T-helper 9 cell (primary cell): ENCODE data around the gene FOS.
"Not testable (repeated sequence)": the region's sequence is repeated elsewhere in the genome, so short reads cannot be mapped to it uniquely, and the experiment has no call there.

Source experiments
- DNase-seq: peaks from one replicate; pipeline ENCODE4 v3.0.0-alpha.2; 2020
- total RNA-seq, 2 donors: gene quantifications; one replicate each; lab custom pipeline; 2026; lab: John Stamatoyannopoulos, UW

FOS gene
- total RNA-seq: 56.2 to 6,717 reads per million in 2 donors

- peak; percentile 88 for DNase-seq
Measured at GRCh38 chr14:75278422-75279152, at the start of gene FOS. FOS (plus strand) TSS chr14:75278828; CDS start chr14:75278983, 155 bp downstream.

GRCh38 chr14:75229661-75230139 lies 48.9 kb upstream of the FOS start:
- no peak for DNase-seq

- peak; percentile 49 for DNase-seq
Measured at GRCh38 chr14:75230140-75230792, 48.4 kb upstream of the FOS start.

GRCh38 chr14:75231320-75231719 lies 47.3 kb upstream of the FOS start:
- DNase-seq: no peak

GRCh38 chr14:75232191-75232590 lies 46.4 kb upstream of the FOS start:
- no peak for DNase-seq

GRCh38 chr14:75232597-75232996 lies 46.0 kb upstream of the FOS start:
- DNase-seq: peak; percentile 32

- no peak for DNase-seq
Measured at GRCh38 chr14:75234173-75235115, 44.2 kb upstream of the FOS start.

- DNase-seq: not testable (repeated sequence)
Measured at GRCh38 chr14:75235198-75235597, 43.4 kb upstream of the FOS start.

- DNase-seq: no peak
Measured at GRCh38 chr14:75236467-75236866, 42.2 kb upstream of the FOS start.

GRCh38 chr14:75236901-75237419 lies 41.7 kb upstream of the FOS start:
- no peak for DNase-seq

GRCh38 chr14:75238756-75239455 lies 39.7 kb upstream of the FOS start:
- no peak for DNase-seq

GRCh38 chr14:75240781-75241180 lies 37.8 kb upstream of the FOS start:
- DNase-seq: no peak

- DNase-seq: no peak
Measured at GRCh38 chr14:75242546-75243273, 35.9 kb upstream of the FOS start.

- DNase-seq: no peak
Measured at GRCh38 chr14:75244121-75244520, 34.5 kb upstream of the FOS start.

GRCh38 chr14:75246546-75247285 lies 31.9 kb upstream of the FOS start:
- no peak for DNase-seq

GRCh38 chr14:75247286-75247922 lies 31.2 kb upstream of the FOS start:
- peak; percentile 51 for DNase-seq

- no peak for DNase-seq
Measured at GRCh38 chr14:75247939-75248338, 30.7 kb upstream of the FOS start.

GRCh38 chr14:75249251-75249957 lies 29.2 kb upstream of the FOS start:
- peak; percentile 68 for DNase-seq

- no peak for DNase-seq
Measured at GRCh38 chr14:75249958-75250336, 28.7 kb upstream of the FOS start.

GRCh38 chr14:75250800-75251199 lies 27.8 kb upstream of the FOS start:
- no peak for DNase-seq
